ENCODE results near the gene MICU1. TPM values are rescaled to one million over a fixed set of nuclear protein-coding genes. Genes with fewer than 3 reads are reported as not detected.

Gene MICU1
- total RNA-seq, 1 donor from 2014 or later, result 48.0 TPM

DNA sequence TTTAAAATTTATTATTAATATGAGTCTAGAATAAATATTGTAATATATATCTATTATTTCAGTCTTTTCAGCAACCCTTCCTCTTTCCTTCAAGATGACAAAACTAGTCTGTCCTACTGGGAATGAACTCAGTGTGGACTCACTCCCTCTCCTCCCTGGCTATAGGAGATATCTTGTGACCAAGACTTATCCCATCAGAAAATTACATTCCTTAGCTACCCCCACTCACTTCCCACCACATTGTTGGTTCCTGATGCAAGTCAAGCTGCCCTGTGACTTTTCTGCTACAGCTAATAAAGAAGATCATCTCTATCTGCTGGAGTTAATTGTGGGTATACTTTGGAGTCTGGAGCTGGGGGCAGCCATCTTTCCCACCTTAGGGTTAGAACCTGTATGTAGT is 38.1 kb upstream of the MICU1 start:
- peaks cover 1% of the 10 kb centered on the region for H3K27me3 Mint-ChIP-seq (ENCODE audit: low read depth)
- H3K27ac Mint-ChIP-seq (ENCODE audit: unreplicated experiment), result no peak overlapping the region
- no peak for DNase-seq (ENCODE audit: low spot score)
- peaks cover 2% of the 10 kb centered on the region for H3K4me1 Mint-ChIP-seq (ENCODE audit: low read depth)
- TF ChIP-seq, protein P1, sequence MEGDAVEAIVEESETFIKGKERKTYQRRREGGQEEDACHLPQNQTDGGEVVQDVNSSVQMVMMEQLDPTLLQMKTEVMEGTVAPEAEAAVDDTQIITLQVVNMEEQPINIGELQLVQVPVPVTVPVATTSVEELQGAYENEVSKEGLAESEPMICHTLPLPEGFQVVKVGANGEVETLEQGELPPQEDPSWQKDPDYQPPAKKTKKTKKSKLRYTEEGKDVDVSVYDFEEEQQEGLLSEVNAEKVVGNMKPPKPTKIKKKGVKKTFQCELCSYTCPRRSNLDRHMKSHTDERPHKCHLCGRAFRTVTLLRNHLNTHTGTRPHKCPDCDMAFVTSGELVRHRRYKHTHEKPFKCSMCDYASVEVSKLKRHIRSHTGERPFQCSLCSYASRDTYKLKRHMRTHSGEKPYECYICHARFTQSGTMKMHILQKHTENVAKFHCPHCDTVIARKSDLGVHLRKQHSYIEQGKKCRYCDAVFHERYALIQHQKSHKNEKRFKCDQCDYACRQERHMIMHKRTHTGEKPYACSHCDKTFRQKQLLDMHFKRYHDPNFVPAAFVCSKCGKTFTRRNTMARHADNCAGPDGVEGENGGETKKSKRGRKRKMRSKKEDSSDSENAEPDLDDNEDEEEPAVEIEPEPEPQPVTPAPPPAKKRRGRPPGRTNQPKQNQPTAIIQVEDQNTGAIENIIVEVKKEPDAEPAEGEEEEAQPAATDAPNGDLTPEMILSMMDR (IDR thresholded peaks at IDR 0.05), result no peak
- no peak overlapping the region for H3K4me3 Mint-ChIP-seq (ENCODE audit: unreplicated experiment)
- H3K9me3 Mint-ChIP-seq (ENCODE audit: low read depth), result no peaks in the 10 kb centered on the region
- H3K36me3 Mint-ChIP-seq (ENCODE audit: low read depth), result no peaks in the 10 kb centered on the region

DNA sequence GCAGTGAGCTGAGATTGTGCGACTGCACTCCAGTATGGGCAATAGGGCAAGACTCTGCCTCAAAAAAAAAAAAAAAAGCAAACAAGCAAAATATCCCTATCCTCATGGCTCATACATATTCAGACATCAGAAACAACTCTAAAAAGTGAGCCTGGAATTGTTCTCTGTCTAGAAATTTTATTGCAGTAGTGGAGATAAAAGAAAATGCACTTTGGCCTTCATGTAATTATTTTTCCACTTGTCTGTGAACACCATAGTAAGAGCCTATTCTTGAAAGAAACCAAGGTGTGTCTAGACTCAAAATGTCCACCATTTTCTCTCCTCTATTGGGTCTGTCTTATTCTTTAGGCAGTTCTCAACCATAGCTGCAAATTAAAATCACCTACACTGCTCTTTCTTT is 35.6 kb upstream of the MICU1 start:
- no peak overlapping the region for H3K27ac Mint-ChIP-seq (ENCODE audit: unreplicated experiment)
- no peaks in the 10 kb centered on the region for H3K27me3 Mint-ChIP-seq (ENCODE audit: low read depth)
- no peaks in the 10 kb centered on the region for H3K36me3 Mint-ChIP-seq (ENCODE audit: low read depth)
- DNase-seq (ENCODE audit: low spot score), result no peak
- peaks cover 2% of the 10 kb centered on the region for H3K4me1 Mint-ChIP-seq (ENCODE audit: low read depth)
- TF ChIP-seq, protein P1 (IDR thresholded peaks at IDR 0.05), result no peak
- no peaks in the 10 kb centered on the region for H3K9me3 Mint-ChIP-seq (ENCODE audit: low read depth)
- H3K4me3 Mint-ChIP-seq (ENCODE audit: unreplicated experiment), result no peak overlapping the region

DNA sequence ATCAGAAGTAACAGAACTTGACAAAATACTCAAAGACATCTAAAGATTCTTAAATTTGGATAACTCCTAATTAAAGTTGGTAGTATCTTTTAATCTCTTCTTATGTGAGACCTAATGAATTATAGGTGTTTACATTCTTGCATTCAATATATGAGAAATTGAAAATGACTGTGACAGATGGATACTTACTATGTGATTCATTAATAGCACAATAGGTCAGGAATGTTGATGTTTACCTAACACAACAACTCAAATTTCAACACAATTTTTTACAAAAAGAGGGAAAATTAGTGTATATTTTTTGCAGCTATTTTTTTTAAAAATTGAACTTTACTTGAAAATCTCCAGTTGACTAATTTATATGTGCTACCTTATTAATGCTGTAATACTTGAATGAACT is 34.3 kb upstream of the MICU1 start:
- Mint-ChIP-seq H3K27me3 (ENCODE audit: low read depth) (no peaks in the 10 kb centered on the region), H3K36me3 (ENCODE audit: low read depth) (no peaks in the 10 kb centered on the region), H3K27ac (ENCODE audit: unreplicated experiment) (no peak overlapping the region), H3K4me3 (ENCODE audit: unreplicated experiment) (no peak overlapping the region), H3K4me1 (ENCODE audit: low read depth) (peaks cover 2% of the 10 kb centered on the region), H3K9me3 (ENCODE audit: low read depth) (no peaks in the 10 kb centered on the region)
- no peak for DNase-seq (ENCODE audit: low spot score)
- TF ChIP-seq, protein P1 (IDR thresholded peaks at IDR 0.05), result no peak

DNA sequence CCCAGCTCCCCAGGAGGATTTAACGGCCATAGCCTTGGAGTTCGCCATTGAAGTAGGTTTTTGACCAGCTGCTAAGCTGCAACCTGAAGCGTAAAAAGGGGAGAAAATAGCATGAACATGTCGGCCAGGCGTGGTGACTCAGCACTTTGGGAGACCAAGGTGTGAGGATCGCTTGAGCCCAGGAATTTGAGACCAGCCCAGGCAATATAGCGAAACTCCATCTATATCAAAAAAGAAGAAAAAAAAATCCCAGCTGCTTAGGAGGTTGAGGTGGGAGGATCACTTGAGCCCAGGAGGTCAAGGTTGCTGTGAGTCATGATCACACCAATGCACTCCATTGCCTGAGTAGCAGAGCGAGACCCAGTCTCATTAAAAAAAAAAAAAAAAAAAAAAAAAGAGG is 33.8 kb upstream of the MICU1 start:
- Mint-ChIP-seq H3K4me3 (ENCODE audit: unreplicated experiment) (no peak overlapping the region), H3K36me3 (ENCODE audit: low read depth) (no peaks in the 10 kb centered on the region), H3K27me3 (ENCODE audit: low read depth) (no peaks in the 10 kb centered on the region), H3K4me1 (ENCODE audit: low read depth) (peaks cover 2% of the 10 kb centered on the region), H3K9me3 (ENCODE audit: low read depth) (no peaks in the 10 kb centered on the region), H3K27ac (ENCODE audit: unreplicated experiment) (no peak overlapping the region)
- DNase-seq (ENCODE audit: low spot score), result no peak
- TF ChIP-seq, protein P1 (IDR thresholded peaks at IDR 0.05), result no peak

DNA sequence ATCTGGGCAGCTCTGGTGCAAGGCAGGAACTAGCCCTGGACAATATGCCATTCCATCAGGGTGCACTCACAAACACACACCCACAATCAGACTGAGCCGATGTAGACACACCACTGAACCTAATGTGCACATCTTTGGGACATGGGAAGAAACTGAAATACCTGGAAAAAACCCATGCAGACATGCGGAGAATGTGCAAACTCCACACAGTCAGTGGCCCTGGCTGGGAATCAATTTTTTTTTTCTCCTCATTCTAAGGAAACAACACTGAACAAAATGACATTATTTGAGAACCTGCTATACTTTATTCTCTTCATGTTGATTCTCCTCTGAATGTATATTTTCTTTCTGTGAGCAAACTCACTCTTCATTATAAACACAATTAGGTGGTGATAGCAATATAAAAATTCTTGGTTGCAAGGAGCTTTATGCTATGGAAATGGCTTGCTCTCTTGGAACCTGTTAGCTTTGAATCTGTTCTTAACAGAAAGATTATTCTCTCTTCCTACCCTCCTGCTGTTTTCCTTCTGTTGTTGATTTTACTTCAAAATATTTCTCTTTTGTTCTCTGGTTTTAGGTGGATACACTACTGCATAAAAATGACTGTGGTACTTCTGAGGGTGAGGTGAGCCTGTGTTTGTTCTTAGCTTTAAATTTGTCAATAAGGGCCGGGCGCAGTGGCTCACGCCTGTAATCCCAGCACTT is 33.0 kb upstream of the MICU1 start:
- Mint-ChIP-seq H3K4me1 (ENCODE audit: low read depth) (no peaks in the 10 kb centered on the region), H3K27ac (ENCODE audit: unreplicated experiment) (no peak overlapping the region), H3K27me3 (ENCODE audit: low read depth) (no peaks in the 10 kb centered on the region), H3K9me3 (ENCODE audit: low read depth) (no peaks in the 10 kb centered on the region), H3K4me3 (ENCODE audit: unreplicated experiment) (no peak overlapping the region), H3K36me3 (ENCODE audit: low read depth) (no peaks in the 10 kb centered on the region)
- no peak for DNase-seq (ENCODE audit: low spot score)
- TF ChIP-seq, protein P1 (IDR thresholded peaks at IDR 0.05), result no peak
